Endothelial cell of hepatic sinusoid (primary cell): ENCODE measurements around the gene C9orf85.
"Not testable (repeated sequence)": the region's sequence is repeated elsewhere in the genome, so short reads cannot be mapped to it uniquely, and the experiment has no call there.

ENCODE experiments used
- in situ Hi-C: cut with HindIII; loops from 2 replicates; pipeline ENCODE4 v1.10.0; 2017; ENCODE audit warnings: low sequenced_read_pairs

The C9orf85 gene

GRCh38 chr9:71986900-71987299 is 75.5 kb downstream of the C9orf85 start:
- in situ Hi-C loops, result loop anchor here (25.0 kb wide), 1 partner anchor 100 kb away; no protein-coding TSS in a partner anchor

- in situ Hi-C loops, result loop anchor here (25.0 kb wide), 1 partner anchor 100 kb away; no protein-coding TSS in a partner anchor
Observed at GRCh38 chr9:71987471-71988371, 76.3 kb downstream of the C9orf85 start.

- in situ Hi-C loops, result loop anchor here (25.0 kb wide), 1 partner anchor 103 kb away; no protein-coding TSS in a partner anchor
Observed at GRCh38 chr9:71990466-71990865, 79.0 kb downstream of the C9orf85 start.

- in situ Hi-C loops, result no loop called here
Observed at GRCh38 chr9:72005451-72005850, 94.0 kb downstream of the C9orf85 start.

- in situ Hi-C loops, result no loop called here
Observed at GRCh38 chr9:72006501-72006900, 95.1 kb downstream of the C9orf85 start.

- in situ Hi-C loops, result not testable (repeated sequence)
Observed at GRCh38 chr9:72007726-72008125, 96.3 kb downstream of the C9orf85 start.

- in situ Hi-C loops, result no loop called here
Observed at GRCh38 chr9:72012646-72013045, 101.2 kb downstream of the C9orf85 start.

- in situ Hi-C loops, result no loop called here
Observed at GRCh38 chr9:72013292-72013760, 101.9 kb downstream of the C9orf85 start.

- in situ Hi-C loops, result no loop called here
Observed at GRCh38 chr9:72022841-72023240, 111.4 kb downstream of the C9orf85 start.
